Upper lobe of left lung (tissue), 6 donors: ENCODE measurements around the gene TCF7. TPM values are rescaled to one million over a fixed set of nuclear protein-coding genes. Genes with fewer than 3 reads are reported as not detected.

Experiments
- ATAC-seq, 2 donors: fragments of 200-7000 bp; cut with Tn5 transposase; one replicate each; pipeline ENCODE4 v1.9.1; 2022; ENCODE audit warnings: mild to moderate bottlenecking in 2 of 2, moderate library complexity in 2 of 2; ENCODE audit not compliant: low FRiP score in 2 of 2
- DNase-seq, 2 donors: peaks; one replicate each; pipeline ENCODE4 v3.0.0-alpha.2; 2019 to 2020
- H3K27ac ChIP-seq, 4 donors: fragments of 200-600 bp; sonication (generic); one replicate each; pipeline ENCODE4 v1.5.1; 2016 to 2019
- H3K27me3 ChIP-seq, 4 donors: fragments of 200-600 bp; sonication (generic); one replicate each; pipeline ENCODE4 v1.5.1; 2017 to 2019
- H3K36me3 ChIP-seq, 4 donors: fragments of 200-600 bp; sonication (generic); one replicate each; pipeline ENCODE4 v1.5.1; 2016 to 2019
- H3K4me1 ChIP-seq, 4 donors: fragments of 200-600 bp; sonication (generic); one replicate each; pipeline ENCODE4 v1.5.1; 2018 to 2019
- H3K4me3 ChIP-seq, 4 donors: fragments of 200-600 bp; sonication (generic); one replicate each; pipeline ENCODE4 v1.5.1; 2017 to 2019; ENCODE audit warnings: mild to moderate bottlenecking in 2 of 4, moderate library complexity in 1 of 4
- H3K9me3 ChIP-seq, 4 donors: fragments of 200-600 bp; sonication (generic); one replicate each; pipeline ENCODE4 v1.5.1; 2018 to 2019
- CTCF ChIP-seq, 6 experiments: fragments of 450-650 bp in 4 of 6; fragments of 200-600 bp in 2 of 6; sonication (generic) in 2 of 6; IDR thresholded peaks; one replicate each; pipeline ENCODE4 v1.5.1; 2016 to 2019; ENCODE audit warnings: antibody characterized with exemption in 6 of 6
- EP300 ChIP-seq, 4 donors: sonication (generic); formaldehyde crosslinking; IDR thresholded peaks; one replicate each; pipeline ENCODE4 v1.5.1; 2017; ENCODE audit warnings: antibody characterized with exemption in 4 of 4, control low read depth in 2 of 4
- POLR2A ChIP-seq, 4 donors: fragments of 450-650 bp; IDR thresholded peaks; one replicate each; pipeline ENCODE4 v1.5.1; 2016 to 2017; ENCODE audit warnings: antibody characterized with exemption in 4 of 4, mild to moderate bottlenecking in 2 of 4
- POLR2AphosphoS5 ChIP-seq, 2 donors: sonication (generic); formaldehyde crosslinking; IDR thresholded peaks; one replicate each; pipeline ENCODE4 v1.5.1; 2017; ENCODE audit warnings: antibody characterized with exemption in 2 of 2
- WGBS, 2 donors: methylation state at CpG; one replicate each; pipeline ENCODE4 v1.1.5; 2017 to 2018; 5-methylcytosine and 5-hydroxymethylcytosine counted together
- total RNA-seq, 6 donors: library from RNA; depleted of rRNA in 4 of 6; stranded (reverse); fragments of >200 nt in 4 of 6; gene quantifications; one replicate each; pipeline versions ENCODE4 v1.1.0 to v1.2.1, GENCODE V29; 2016 to 2021
- donor health status: DM: no; HTN: no; CAD: no; lungs with moderate emphysema.
- donor health status: DM: no; HTN: yes; CAD: no; lungs with severe emphysema.

Gene TCF7
- total RNA-seq, 6 donors from 2014 or later, result 3.5 to 7.4 (median 5.8) TPM

- H3K27me3 ChIP-seq, result peaks cover 0 to 8% (median 0%) of the 10 kb centered on the region in 4 donors
- no peak for DNase-seq
- 91 to 93% methylated on average over 7 to 8 of the region's 8 CpGs for WGBS, 2 donors
Measured at GRCh38 chr5:134072471-134073210, 41.8 kb upstream of the TCF7 start.

GRCh38 chr5:134073404-134073803 is 41.1 kb upstream of the TCF7 start:
- no peak for ATAC-seq
- TF ChIP-seq POLR2A (IDR thresholded peaks at IDR 0.05) (no peak), CTCF (IDR thresholded peaks at IDR 0.05) (no peak), POLR2AphosphoS5 (IDR thresholded peaks at IDR 0.05) (no peak), EP300 (IDR thresholded peaks at IDR 0.05) (no peak)
- H3K36me3 ChIP-seq, result no peaks in the 10 kb centered on the region

More at GRCh38 chr5:134072471-134073210, 41.8 kb upstream of the TCF7 start:
- TF ChIP-seq POLR2AphosphoS5 (IDR thresholded peaks at IDR 0.05) (no peak), POLR2A (IDR thresholded peaks at IDR 0.05) (no peak), CTCF (IDR thresholded peaks at IDR 0.05) (no peak)
- H3K4me1 ChIP-seq, result peaks cover 7 to 11% (median 8%) of the 10 kb centered on the region in 4 donors
- H3K36me3 ChIP-seq, result no peaks in the 10 kb centered on the region
- no peak overlapping the region for H3K4me3 ChIP-seq
- H3K27ac ChIP-seq, result no peak overlapping the region
- H3K9me3 ChIP-seq, result no peaks in the 10 kb centered on the region
- no peak for ATAC-seq

GRCh38 chr5:134075102-134075501 is 39.4 kb upstream of the TCF7 start:
- TF ChIP-seq CTCF (IDR thresholded peaks at IDR 0.05), result no peak
- no peak for TF ChIP-seq EP300 (IDR thresholded peaks at IDR 0.05)
- no peak for TF ChIP-seq POLR2AphosphoS5 (IDR thresholded peaks at IDR 0.05)
- no peak for TF ChIP-seq POLR2A (IDR thresholded peaks at IDR 0.05)
- Histone ChIP-seq H3K4me1 (peaks cover 7 to 11% (median 8%) of the 10 kb centered on the region in 4 donors), H3K9me3 (no peaks in the 10 kb centered on the region), H3K36me3 (no peaks in the 10 kb centered on the region), H3K27me3 (peaks cover 0 to 8% (median 0%) of the 10 kb centered on the region in 4 donors), H3K27ac (no peak overlapping the region), H3K4me3 (no peak overlapping the region)
- DNase-seq (no peak), ATAC-seq (no peak)
- 90 to 92% methylated on average over 2 of the region's 2 CpGs for WGBS, 2 donors

More at GRCh38 chr5:134073404-134073803, 41.1 kb upstream of the TCF7 start:
- H3K4me1 ChIP-seq, result peaks cover 7 to 11% (median 8%) of the 10 kb centered on the region in 4 donors
- no peak overlapping the region for H3K4me3 ChIP-seq
- peaks cover 0 to 8% (median 0%) of the 10 kb centered on the region in 4 donors for H3K27me3 ChIP-seq
- H3K27ac ChIP-seq, result no peak overlapping the region
- 50 to 93% methylated on average over 2 of the region's 2 CpGs for WGBS, 2 donors
- DNase-seq, result no peak
- no peaks in the 10 kb centered on the region for H3K9me3 ChIP-seq

- Histone ChIP-seq H3K9me3 (no peaks in the 10 kb centered on the region), H3K4me1 (no peaks in the 10 kb centered on the region), H3K4me3 (no peak overlapping the region), H3K36me3 (no peaks in the 10 kb centered on the region), H3K27me3 (no peaks in the 10 kb centered on the region), H3K27ac (no peak overlapping the region)
- ATAC-seq, result peak; percentile 19 to 20
- TF ChIP-seq EP300 (IDR thresholded peaks at IDR 0.05) (no peak), POLR2A (IDR thresholded peaks at IDR 0.05) (no peak)
- no peak for DNase-seq
- 72 to 89% methylated on average over 8 of the region's 8 CpGs for WGBS, 2 donors
Measured at GRCh38 chr5:134077926-134078580, 36.4 kb upstream of the TCF7 start.

- Histone ChIP-seq H3K9me3 (no peaks in the 10 kb centered on the region), H3K4me3 (no peak overlapping the region), H3K27me3 (no peaks in the 10 kb centered on the region), H3K27ac (no peak overlapping the region), H3K4me1 (no peaks in the 10 kb centered on the region), H3K36me3 (no peaks in the 10 kb centered on the region)
- DNase-seq (no peak), ATAC-seq (no peak)
- WGBS, 2 donors, result 75 to 89% methylated on average over 14 to 19 of the region's 19 CpGs
- no peak for TF ChIP-seq POLR2A (IDR thresholded peaks at IDR 0.05)
- TF ChIP-seq CTCF (IDR thresholded peaks at IDR 0.05), result no peak
- no peak for TF ChIP-seq EP300 (IDR thresholded peaks at IDR 0.05)
- no peak for TF ChIP-seq POLR2AphosphoS5 (IDR thresholded peaks at IDR 0.05)
Measured at GRCh38 chr5:134079748-134080581, 34.5 kb upstream of the TCF7 start.
